HG03196 (cell line): Measurements from ENCODE around the gene SLC5A4.
"Not testable (repeated sequence)": the region's sequence is repeated elsewhere in the genome, so short reads cannot be mapped to it uniquely, and the experiment has no call there.

Experiments
- ATAC-seq: cut with Tn5 transposase; IDR thresholded peaks from one replicate; pipeline ENCODE4 v1.9.1; 2021; ENCODE audit not compliant: unreplicated experiment

SLC5A4 gene

GRCh38 chr22:32255217-32255616 lies at the start of gene SLC5A4:
TSS of gene SLC5A4 (minus strand) at chr22:32255347. CDS start at chr22:32255329, 18 bp downstream.
- ATAC-seq, result no peak

GRCh38 chr22:32293921-32294320 lies 38.8 kb upstream of the SLC5A4 start:
- ATAC-seq, result not testable (repeated sequence)

GRCh38 chr22:32286290-32286840 lies 31.2 kb upstream of the SLC5A4 start:
- no peak for ATAC-seq

GRCh38 chr22:32281072-32281471 lies 25.9 kb upstream of the SLC5A4 start:
- no peak for ATAC-seq

- ATAC-seq, result not testable (repeated sequence)
Observed at GRCh38 chr22:32275353-32275752, 20.2 kb upstream of the SLC5A4 start.

GRCh38 chr22:32271389-32271788 lies 16.2 kb upstream of the SLC5A4 start:
- no peak for ATAC-seq

- ATAC-seq, result no peak
Observed at GRCh38 chr22:32270641-32271369, 15.7 kb upstream of the SLC5A4 start.

GRCh38 chr22:32269316-32269715 lies 14.2 kb upstream of the SLC5A4 start:
- no peak for ATAC-seq

GRCh38 chr22:32267011-32267410 lies 11.9 kb upstream of the SLC5A4 start:
- no peak for ATAC-seq

- no peak for ATAC-seq
Observed at GRCh38 chr22:32265882-32266767, 11.0 kb upstream of the SLC5A4 start.

- not testable (repeated sequence) for ATAC-seq
Observed at GRCh38 chr22:32263678-32264077, 8.5 kb upstream of the SLC5A4 start.

- ATAC-seq, result no peak
Observed at GRCh38 chr22:32261306-32261705, 6.2 kb upstream of the SLC5A4 start.

- ATAC-seq, result no peak
Observed at GRCh38 chr22:32258791-32259190, 3.6 kb upstream of the SLC5A4 start.

- ATAC-seq, result no peak
Observed at GRCh38 chr22:32255726-32256125, 579 bp upstream of the SLC5A4 start.

- no peak for ATAC-seq
Observed at GRCh38 chr22:32249231-32249630, 5.9 kb downstream of the SLC5A4 start.

GRCh38 chr22:32248276-32248675 lies 6.9 kb downstream of the SLC5A4 start:
- ATAC-seq, result no peak

GRCh38 chr22:32246166-32246565 lies 9.0 kb downstream of the SLC5A4 start:
- ATAC-seq, result no peak

- no peak for ATAC-seq
Observed at GRCh38 chr22:32245042-32245441, 10.1 kb downstream of the SLC5A4 start.

- ATAC-seq, result no peak
Observed at GRCh38 chr22:32244547-32244946, 10.6 kb downstream of the SLC5A4 start.

GRCh38 chr22:32240461-32240860 lies 14.7 kb downstream of the SLC5A4 start:
- no peak for ATAC-seq

- no peak for ATAC-seq
Observed at GRCh38 chr22:32237906-32238305, 17.2 kb downstream of the SLC5A4 start.

- ATAC-seq, result no peak
Observed at GRCh38 chr22:32236970-32237369, 18.2 kb downstream of the SLC5A4 start.
